Stimulated activated CD4-positive, alpha-beta T cell treated with anti-CD3 and anti-CD28 coated beads, Interleukin-4, amount 100 ng/mL, for 4 hours (primary cell): ENCODE data around the gene ART1.

Experiments used
- DNase-seq, 2 experiments: peaks; one replicate each; pipeline ENCODE4 v3.0.0-alpha.2; 2020

The ART1 gene

DNA sequence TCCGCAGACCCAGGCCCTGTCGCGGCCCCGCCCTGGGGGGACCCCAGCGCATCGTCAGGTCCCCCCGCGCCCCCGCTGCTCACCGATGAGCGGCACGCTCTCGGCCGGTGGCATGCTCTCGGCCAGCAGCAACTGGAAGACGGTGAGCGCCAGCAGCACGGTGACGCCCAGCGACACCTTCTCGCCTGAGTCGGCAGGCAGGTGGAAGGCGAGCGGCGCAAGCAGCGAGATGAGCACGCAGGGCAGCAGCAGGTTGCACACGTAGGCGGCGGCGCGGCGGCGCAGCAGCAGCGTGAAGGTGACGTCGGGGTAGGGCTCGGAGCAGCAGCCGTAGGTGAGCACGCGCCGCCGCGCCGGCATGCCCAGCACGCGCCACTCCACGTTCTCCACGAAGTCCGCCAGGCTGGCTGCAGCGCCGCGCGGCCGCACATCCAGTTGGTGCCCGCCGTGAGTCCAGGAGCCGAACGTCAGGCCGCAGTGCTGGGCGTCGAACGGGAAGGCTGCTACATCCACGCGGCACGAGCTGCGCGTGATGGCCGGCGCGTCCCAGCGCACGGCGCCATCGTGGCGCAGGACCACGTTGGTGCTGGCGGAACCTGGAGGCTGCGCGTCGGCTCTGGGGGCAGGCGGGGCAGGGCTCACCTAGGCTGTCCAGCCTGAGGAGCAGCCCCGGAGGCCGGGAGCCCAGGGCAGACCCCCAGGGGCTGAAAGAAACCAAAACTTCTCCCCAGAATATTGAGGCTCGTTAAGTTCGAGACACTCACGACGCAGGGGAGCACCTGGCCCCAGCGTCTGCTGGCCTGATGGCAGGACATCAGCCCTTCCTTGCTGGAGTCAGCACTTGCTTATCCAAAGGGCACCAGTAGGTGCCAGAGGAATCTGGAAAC is 22.5 kb downstream of the ART1 start:
- no peak for DNase-seq

DNA sequence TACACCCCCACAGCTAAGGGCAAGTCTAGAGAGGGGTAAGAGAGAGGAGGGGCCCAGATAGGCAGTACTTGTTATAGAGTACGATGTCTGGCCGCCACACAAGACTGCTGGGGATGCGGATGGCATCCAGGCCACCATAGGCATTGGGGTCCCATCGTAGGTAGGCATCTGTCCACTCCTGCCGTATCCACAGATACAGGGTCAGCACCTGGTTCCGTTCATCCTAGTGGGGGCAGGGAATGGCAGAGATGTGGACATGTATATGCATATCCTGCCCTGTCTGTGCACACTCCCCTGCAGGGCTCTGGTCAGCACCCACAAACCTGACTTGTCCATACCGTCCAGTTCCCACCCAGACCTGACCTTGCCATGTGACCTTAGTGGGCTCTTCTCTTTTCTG is 24.2 kb downstream of the ART1 start:
- no peak for DNase-seq

DNA sequence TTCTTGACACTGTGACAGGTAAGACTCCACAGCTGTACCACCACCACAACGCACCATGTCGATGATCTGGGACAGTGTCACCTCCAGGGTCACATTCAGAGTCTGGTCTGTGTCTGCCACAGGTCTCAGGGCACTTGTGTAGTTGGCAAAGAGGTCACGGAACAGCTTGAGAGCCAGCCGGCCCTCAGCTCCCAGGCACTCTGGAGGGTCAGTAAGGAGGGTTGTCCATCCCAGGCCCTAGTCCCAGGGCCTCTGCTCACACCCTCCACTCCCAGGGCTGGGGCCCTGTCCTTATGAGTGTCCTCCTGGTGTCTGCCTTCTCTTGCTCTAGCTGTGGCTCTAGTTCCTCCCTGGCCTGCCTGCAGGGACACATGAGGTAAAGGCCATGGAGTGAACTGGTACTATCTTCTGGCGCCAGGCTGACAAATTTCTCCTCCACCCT is 24.8 kb downstream of the ART1 start:
- no peak for DNase-seq

DNA sequence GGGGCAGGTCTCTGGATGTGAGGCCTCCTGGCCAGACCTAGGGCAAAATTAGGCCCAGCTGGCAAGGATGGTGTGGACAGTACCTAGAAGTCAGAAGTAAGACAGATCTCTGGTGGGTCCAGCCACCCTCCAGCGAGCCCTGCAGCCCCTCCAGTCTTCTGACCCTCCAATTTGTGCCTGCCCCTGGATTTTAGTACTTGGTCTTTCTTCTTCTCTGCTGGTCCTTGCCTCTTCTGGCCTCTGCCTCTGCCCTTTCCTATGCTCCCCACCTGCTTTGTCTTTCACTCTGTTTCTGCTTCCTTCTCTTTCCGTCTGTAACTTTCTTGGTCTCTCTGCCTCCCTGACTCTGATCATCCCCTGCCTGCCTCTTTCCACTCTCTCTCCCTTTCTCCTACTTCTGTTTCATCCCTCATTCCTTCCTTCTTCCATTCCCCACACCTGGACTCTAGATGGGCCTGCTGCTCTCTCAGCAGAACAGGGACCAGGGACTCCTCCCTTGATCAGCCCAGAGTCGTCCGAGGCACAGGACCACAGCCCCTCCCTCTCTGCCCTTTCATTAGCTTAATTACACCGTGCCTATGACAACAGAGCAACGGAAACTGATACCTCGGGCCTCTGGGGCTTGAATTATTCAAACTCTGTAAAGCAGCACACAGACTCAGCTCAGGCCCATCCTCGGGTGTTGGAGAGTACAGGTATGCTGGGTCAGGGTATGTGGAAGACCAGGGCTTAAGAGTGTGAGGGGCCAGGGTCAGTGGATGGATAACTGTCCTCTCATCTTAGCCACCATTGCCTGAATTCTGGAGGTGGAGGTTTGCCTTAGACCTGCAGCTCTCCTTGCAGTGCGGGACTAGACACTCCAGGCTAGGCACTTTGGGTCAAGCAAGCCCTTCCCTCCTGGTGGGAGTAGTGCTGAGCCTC is 26.7 kb downstream of the ART1 start, which contains the start of gene CHRNA10:
CHRNA10 (minus strand) TSS at position 51 of the 921 bp plus-strand sequence. CDS start 72 bp downstream, outside the sequence.
- no peak for DNase-seq

DNA sequence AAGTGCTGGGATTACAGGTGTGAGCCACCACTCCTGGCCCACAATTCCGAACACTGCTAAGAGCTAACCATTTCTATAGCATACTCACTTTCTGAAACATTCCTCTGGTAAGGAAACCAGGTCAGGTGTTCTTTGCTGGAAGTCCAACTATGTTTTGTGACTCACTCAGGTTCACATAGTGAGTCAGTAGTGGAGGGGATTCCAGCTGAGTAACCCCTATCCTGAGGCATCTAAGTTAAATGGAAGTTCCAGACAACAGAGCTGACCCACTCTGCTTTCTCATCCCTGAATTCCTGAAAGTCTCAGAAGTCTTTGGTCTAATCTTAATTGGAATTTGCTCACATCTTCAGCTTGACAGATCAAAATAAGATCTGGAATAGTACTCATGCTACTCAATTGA is 29.3 kb downstream of the ART1 start:
- no peak for DNase-seq

DNA sequence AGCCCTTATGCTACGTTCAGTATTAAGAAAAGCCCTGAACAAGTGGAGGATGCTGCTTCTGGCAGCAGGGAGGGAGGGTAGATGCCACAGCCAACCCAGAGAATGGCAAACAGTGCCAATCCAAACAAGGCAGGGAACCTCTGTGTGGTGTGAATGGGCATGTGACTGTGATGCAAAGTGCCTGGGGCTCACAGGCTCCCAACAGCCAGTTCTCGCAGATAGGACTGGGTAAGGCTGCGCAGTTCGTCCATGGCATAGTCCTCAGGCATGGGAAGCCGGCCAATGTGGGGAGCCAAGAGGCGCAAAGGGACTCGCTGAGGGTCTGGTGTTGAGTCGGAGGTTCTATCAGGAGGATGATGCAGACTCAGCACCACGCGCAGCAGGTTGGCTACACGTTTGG is 31.0 kb downstream of the ART1 start:
- DNase-seq, result no peak

DNA sequence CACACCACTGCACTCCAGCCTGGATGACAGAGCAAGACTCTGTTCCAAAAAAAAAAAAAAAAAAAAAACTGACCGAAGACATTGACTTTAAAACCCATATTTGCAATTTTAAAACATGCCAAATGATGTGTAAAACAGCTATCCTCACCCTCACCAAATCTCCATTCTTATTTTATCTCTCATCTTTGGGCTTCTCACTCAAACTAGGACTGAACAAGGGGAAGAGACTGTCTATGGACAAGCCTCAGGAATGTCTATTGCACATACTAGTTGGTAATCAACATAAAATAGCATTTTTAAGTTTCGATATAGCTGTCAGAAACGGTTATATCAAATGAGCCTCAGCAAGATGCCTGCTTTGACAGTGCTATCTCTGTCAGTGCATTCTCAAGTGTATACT is 34.1 kb downstream of the ART1 start:
- DNase-seq, result no peak

DNA sequence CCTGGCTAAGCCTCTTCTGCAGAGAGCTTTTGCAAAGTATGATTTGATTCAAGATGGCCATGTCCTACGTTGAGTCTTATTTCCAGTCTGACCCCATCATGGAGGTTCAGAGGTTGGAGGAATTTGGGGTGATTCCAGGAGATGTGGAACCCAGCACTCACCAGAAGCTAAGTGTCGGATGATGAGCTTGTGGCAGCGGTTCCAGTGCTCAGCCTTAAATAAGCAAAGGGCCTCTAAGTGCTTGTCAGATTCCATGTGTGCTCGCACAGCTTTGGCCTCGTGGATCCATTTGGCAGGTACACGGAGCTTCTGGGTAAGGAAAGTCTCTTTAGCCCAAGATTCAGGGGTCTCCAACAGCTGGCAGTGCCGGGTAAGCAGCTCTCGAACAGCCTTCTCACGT is 38.1 kb downstream of the ART1 start:
- DNase-seq, result no peak

DNA sequence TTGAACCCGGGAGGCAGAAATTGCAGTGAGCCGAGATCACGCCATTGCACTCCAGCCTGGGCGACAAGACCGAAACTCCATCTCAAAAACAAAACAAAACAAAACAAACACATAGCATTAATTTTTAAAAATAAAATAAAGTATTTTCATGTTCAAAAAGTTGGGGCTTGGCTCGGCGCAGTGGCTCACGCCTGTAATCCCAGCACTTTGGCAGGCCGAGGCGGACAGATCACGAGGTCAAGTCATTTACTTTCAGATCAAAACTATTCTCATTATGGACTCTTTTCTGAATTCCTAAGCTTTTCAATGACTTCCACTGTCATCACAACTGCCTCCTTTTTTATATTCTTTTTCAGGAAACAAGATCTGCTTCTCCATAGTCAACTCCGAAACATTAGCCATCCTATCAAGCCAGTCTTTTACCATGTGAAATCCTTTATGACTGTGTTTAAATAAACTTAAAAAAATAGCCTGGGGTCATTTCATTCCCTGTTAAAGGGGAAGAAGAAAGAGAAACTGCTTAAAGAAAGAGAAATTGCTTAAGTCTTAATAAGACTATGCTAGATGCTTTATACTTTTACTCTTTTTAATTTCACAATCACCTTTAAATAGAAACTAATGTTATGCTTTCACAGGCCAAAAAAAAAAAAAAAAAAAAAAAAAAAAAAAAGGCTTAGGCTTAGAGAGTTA is 39.3 kb downstream of the ART1 start:
- DNase-seq, result no peak

DNA sequence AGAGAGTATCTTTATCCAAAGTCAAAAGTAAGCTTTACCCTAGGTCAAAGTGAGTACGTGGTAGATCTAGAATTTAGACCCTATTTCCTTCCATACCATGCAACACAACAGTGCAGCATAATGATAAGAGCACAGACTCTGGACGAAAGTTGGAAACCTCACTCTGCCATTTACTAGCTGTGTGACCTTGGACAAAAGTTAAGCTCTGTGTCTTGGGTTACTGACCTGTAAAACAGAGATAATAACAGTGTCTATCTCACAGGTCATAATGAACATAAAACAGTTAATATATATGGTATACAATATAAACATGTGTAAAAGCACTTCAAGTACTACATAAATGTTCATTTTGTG is 39.9 kb downstream of the ART1 start:
- no peak for DNase-seq

DNA sequence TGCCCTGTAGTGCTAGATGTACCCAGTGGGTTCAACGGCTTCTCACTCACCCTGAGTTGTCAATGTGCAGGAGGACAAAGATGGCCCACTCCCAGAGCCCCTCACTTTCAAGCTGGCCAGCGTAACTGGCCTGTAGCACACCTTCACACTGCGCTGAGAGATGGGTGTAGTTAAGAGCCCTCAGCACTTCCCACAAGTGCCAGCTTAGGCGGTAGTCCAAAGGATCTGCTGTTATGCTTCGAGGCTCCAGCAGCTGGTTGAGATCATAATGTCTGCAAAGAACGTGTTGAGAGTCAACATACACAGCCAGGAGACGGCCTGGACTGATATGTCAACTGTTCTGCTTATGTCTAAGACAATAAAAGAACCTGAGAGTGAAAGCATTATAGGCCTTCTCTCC is 41.0 kb downstream of the ART1 start:
- DNase-seq, result no peak

DNA sequence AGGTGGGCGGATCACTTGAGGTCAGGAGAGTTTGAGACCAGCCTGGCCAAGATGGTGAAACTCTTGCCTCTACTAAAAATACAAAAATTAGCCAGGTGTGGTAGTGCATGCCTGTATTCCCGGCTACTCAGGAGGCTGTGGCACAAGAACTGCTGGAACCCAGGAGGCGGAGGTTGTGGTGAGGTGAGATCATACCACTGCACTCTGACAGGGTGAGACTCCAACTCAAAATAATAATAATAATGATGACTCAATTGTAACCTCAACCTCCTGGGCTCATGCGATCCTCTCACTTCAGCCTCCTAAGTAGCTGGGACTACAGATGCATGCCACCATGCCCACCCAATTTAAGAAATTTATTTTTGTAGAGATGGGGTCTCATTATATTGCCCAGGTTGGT is 41.8 kb downstream of the ART1 start:
- DNase-seq, result no peak

DNA sequence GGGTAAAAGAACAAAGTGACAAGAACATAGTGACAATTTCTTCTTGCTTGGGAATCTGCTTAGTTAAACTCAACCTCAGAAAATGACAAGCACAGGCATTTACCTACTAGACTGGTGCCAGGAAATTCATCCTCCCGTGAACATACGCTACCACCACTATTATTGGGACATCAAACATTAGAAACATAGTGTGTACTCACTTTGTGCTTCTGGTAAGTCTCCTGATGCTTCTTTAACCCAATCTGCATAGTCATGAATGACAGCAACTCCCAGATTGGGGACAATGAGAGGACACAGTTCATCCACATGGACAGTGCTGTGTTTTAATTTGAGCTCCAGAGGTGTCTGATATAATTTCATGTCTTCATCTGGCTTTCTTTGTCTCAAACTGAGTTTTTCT is 55.5 kb downstream of the ART1 start:
- DNase-seq, result no peak

DNA sequence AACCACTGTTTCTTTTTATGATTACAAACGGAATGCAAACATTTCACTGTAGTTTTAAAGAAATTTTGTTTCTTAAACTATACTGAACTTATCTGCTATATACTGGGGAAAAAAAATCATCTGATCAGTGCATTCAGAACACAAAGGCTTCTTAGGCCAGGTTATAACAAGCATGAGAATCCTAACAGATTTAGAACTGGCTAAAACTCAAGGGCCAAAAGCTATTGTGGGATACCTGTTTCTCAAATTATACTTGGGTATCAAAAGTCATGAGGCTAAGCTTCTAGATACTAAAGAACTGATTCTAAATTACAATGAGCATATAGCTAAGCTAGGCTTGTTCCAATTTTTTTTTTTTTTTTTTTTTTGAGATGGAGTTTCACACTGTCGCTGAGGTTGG is 56.0 kb downstream of the ART1 start:
- no peak for DNase-seq

DNA sequence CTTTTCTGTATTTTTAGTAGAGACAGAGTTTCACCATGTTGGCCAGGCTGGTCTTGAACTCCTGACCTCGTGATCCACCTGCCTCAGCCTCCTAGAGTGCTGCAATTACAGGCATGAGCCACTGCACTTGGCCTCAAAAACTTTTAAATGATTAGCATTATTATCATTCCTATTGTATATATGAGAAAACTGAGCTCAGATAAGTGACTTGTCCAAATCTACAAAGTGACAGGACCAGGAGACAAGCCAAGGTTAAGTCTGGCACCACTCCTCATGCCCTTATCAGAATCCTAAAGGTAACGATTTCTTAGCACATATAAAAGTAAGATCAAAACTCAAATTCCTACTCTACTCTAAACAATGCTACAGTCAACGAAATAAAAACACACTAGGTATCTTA is 58.5 kb downstream of the ART1 start:
- DNase-seq, result no peak

DNA sequence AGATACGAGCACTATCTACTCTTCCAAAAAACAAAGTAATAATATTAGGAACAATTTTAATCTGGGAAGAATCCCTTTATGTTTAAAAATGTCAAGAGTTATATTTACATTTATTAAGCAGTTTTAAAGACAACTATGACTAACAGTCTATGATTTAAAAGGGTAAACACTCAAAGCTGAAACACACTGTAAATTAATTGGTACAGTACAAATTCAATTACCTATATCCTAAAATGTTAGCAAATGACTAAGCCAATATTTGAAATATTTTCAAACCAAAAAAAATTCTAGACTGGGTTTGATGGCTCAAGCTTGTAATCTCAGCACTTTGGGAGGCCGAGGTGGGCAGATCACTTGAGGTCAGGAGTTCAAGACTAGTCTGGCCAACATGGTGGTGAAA is 62.2 kb downstream of the ART1 start:
- DNase-seq, result no peak

DNA sequence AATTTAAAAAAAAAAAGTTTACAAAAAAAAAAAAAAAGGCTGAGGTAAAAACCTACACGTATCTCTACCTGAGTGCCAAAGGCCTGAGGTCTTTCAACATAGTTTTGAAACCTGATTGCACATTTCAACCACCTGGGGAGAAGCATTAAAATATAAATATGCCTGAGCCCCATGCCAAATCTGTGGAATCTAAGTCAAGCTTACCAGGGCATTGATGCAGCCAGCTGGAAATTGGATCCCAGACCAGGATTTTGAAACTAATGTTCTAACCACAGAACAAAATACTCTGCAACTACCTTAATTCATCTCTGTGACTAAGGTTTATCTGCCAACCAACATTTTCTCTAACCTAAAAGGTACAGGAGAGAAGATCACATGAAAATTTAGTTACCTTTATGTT is 65.0 kb downstream of the ART1 start:
- DNase-seq, result no peak

DNA sequence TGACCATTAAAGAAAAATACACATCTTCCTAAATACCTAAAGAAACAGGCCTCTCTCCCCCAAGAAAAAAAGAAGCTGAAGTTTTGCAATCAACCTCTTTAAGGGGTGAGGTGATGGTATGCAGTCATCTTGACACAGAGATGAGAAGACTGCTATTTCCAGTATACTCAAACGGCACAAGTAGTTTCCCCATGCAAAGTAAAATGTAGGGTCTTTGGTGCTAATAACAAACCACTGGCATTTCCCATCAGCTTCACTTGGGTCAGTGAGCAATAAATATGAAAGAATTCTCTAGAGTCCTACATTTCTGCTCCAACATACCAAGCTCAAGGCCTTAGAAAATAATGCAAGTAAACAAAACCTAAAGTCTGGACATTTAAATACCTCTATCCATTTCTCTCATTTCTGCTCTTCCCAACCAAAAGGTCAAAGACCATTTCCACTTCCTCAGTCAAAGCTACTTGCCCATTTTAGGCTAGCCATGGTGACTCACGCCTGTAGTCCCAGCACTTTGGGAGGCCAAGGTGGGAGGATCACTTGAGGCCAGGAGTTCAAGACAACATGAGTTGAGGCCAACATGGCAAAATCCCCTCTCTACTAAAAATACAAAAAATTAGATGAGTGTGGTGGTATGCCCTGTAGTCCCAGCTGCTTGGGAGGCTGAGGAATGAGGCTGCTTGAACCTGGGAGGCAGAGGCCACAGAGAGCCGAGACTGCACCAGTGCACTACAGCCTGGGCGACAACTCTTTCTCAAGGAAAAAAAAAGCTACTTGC is 65.7 kb downstream of the ART1 start:
- DNase-seq, result no peak

DNA sequence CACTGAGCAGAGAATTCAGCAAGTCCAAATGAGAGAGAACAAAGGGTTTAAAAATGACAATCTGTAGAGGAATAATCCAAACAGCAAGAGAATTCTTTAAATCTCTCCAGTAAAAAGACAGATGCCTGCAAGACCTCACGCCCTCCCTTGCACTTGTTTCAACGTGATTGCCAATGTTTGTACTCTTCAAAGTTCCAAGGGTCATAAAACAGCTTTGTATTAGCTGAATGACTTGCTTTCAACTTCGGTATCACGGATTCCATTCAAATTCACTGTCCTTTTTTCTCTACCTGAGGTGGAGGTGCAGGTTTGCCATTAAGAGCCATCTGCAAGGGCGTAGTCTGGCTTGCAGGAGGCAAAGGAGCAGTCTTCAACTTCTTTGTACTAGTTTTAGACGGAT is 67.3 kb downstream of the ART1 start:
- no peak for DNase-seq
